AG04449 (cell line): ENCODE results near the gene FAM83G.
"Not testable (repeated sequence)": the region's sequence is repeated elsewhere in the genome, so short reads cannot be mapped to it uniquely, and the experiment has no call there.

Source experiments
- CTCF ChIA-PET: fragments of 350-600 bp; formaldehyde crosslinking; extraction: SDS; loops from one replicate; lab custom pipeline; 2021; ENCODE audit warnings: antibody characterized with exemption; lab: Yijun Ruan, JAX
- POLR2A ChIA-PET: fragments of 400-600, 350-600 bp; formaldehyde crosslinking; extraction: SDS; loops from one replicate; lab custom pipeline; 2020; ENCODE audit warnings: antibody characterized with exemption, inconsistent platforms; lab: Yijun Ruan, JAX
- DNase-seq: peaks from one replicate; pipeline ENCODE4 v3.0.0-alpha.2; 2010; ENCODE audit warnings: low read depth, low spot score
- H3K4me3 ChIP-seq: 2 replicates; pipeline ENCODE4 v1.5.1; 2011; ENCODE audit warnings: low read depth, mild to moderate bottlenecking, control low read depth, low read length
- TF ChIP-seq, protein P1 (sequence below): IDR thresholded peaks from one replicate; pipeline ENCODE4 v1.5.1; 2011; ENCODE audit warnings: mild to moderate bottlenecking, moderate library complexity, low read length, control low read depth, inconsistent platforms; ENCODE audit not compliant: insufficient read depth; ENCODE audit errors: missing control alignments

The FAM83G gene

DNA sequence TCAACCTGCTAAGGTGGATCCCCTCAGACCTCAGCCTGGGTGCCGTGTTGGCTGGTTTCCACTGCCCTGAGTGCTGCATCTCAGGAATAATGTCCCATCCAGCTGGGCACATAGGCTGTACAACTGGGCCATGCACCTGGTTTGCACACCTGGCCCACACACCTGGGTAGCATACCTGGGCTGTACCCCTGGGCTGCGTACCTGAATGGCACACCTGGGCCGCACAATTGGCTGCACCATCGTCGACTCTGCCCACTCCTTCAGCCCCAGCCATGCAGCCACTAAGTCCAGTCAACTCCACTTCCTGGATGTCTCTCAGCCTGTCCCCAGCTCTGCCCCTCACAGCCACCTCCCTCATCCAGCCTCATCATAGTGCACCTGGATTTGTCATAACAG, 44.7 kb downstream of the FAM83G start:
- CTCF ChIA-PET, result interaction anchor here (1.2 to 11.4 kb wide), 8 partner anchors 8 to 63 kb away, joined by 3 to 113 read pairs (median 18); partner anchors contain the start of gene SLC5A10
- DNase-seq, result no peak
- POLR2A ChIA-PET, result no interaction called here
- TF ChIP-seq, protein P1, sequence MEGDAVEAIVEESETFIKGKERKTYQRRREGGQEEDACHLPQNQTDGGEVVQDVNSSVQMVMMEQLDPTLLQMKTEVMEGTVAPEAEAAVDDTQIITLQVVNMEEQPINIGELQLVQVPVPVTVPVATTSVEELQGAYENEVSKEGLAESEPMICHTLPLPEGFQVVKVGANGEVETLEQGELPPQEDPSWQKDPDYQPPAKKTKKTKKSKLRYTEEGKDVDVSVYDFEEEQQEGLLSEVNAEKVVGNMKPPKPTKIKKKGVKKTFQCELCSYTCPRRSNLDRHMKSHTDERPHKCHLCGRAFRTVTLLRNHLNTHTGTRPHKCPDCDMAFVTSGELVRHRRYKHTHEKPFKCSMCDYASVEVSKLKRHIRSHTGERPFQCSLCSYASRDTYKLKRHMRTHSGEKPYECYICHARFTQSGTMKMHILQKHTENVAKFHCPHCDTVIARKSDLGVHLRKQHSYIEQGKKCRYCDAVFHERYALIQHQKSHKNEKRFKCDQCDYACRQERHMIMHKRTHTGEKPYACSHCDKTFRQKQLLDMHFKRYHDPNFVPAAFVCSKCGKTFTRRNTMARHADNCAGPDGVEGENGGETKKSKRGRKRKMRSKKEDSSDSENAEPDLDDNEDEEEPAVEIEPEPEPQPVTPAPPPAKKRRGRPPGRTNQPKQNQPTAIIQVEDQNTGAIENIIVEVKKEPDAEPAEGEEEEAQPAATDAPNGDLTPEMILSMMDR, result no peak
- H3K4me3 ChIP-seq, result no peak overlapping the region

DNA sequence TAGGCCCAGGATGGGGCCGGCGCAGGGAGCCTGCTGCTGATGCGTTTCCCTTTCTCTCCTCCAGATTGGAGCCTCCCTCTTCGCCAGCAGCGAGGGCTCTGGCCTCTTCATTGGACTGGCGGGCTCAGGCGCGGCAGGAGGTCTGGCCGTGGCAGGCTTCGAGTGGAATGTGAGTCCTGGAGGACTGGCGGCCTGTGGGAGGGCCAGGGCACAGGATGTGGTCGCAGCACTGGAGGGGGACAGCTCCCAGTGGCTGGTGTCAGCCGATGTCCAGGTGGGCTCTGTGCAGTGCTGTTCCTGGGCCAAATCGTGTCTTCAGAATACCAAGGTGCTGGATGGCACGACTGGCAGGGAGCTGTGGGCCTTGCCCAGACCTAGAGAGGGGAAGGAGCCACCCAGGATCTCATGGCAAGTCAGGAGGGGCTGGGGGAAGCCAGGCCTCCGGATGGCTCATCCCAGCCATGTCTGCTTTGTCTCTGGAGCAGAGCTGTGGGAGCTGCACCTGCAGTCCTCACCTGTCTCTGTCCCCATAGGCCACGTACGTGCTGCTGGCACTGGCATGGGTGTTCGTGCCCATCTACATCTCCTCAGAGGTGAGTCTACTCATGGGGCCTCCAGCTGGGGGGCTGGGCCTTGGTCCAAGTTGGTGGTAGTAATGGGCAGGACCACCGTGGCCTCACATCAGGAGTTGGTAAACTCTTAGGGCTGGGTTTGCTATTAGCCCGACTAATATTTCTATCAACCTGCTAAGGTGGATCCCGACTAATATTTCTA, 45.3 kb downstream of the FAM83G start:
- ChIA-PET POLR2A (interaction anchor here (0.9 kb wide), 1 partner anchor 48 kb away, joined by 3 read pairs; no protein-coding TSS in a partner anchor), CTCF (interaction anchor here (0.8 to 11.4 kb wide), 13 partner anchors 7 to 63 kb away, joined by 3 to 113 read pairs (median 5); partner anchors contain the start of gene SLC5A10)
- TF ChIP-seq, protein P1, result no peak
- H3K4me3 ChIP-seq, result no peak overlapping the region
- no peak for DNase-seq

DNA sequence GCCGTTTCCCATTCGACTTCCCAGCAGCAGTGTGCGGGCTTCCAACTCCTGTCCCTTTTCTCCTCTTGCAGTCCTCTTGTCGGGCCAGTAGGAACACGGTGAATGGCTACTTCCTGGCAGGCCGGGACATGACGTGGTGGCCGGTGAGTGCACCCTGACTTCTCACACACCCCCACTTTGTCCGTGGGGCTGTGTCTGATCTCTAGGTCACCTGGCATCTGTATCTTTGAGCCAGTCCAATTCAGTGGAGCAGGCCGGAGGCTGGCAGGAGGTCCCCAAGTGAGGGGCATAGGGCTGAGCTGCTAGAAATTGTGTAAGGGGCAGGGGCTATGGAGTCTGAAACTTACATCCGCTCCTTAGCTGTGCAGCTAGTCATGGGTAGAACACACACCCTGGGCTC, 46.0 kb downstream of the FAM83G start:
- POLR2A ChIA-PET, result interaction anchor here (0.9 kb wide), 1 partner anchor 49 kb away, joined by 3 read pairs; no protein-coding TSS in a partner anchor
- no peak overlapping the region for H3K4me3 ChIP-seq
- DNase-seq, result no peak
- TF ChIP-seq, protein P1, result no peak
- CTCF ChIA-PET, result interaction anchor here (0.6 to 11.4 kb wide), 11 partner anchors 9 to 740 kb away, joined by 3 to 113 read pairs (median 4); no protein-coding TSS in a partner anchor

DNA sequence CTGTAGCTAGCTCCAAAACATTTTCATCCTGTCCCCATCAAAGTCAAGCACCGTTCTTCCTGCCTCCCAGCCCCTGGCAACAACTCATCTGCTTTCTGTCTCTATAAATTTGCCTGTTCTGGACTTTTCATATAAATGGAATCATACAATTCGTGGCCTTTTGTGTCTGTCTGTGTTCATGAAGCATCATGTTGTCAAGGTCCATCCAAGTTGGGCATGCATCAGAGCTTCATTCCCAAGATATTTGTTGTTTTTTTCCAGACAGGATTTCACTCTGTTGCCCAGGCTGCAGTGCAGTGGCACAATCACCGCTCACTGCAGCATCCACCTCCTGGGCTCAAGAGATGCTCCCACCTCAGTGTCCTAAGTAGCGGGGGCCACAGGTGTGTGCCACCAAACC, 46.7 kb downstream of the FAM83G start:
- DNase-seq, result no peak
- POLR2A ChIA-PET, result interaction anchor here (0.9 kb wide), 1 partner anchor 50 kb away, joined by 3 read pairs; no protein-coding TSS in a partner anchor
- H3K4me3 ChIP-seq, result no peak overlapping the region
- TF ChIP-seq, protein P1, result no peak
- CTCF ChIA-PET, result interaction anchor here (0.6 to 11.4 kb wide), 7 partner anchors 9 to 739 kb away, joined by 3 to 113 read pairs (median 4); partner anchors contain the start of gene FAM83G

DNA sequence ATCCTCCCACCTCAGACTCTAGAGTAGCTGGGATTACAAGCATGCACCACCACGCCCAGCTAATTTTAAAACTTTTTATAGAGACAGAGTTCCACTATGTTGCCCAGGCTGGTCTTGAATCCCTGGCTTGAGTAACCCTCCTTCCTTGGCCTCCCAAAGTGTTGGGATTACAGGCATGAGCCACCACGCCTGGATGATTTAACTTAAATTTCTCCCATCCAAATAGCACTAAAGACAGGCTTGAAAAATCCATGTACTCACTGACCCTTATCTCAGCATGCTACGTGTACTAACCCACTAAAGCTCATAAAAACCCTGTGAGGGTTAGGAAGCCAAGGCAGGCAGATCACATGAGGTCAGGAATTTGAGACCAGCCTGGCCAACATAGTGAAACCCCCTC, 48.0 kb downstream of the FAM83G start:
- TF ChIP-seq, protein P1, result no peak
- ChIA-PET CTCF (interaction anchor here (0.9 to 1.6 kb wide), 3 partner anchors 45 to 140 kb away, joined by 3 to 4 read pairs (median 4); partner anchors contain the start of gene FAM83G), POLR2A (no interaction called here)
- DNase-seq, result no peak
- no peak overlapping the region for H3K4me3 ChIP-seq

DNA sequence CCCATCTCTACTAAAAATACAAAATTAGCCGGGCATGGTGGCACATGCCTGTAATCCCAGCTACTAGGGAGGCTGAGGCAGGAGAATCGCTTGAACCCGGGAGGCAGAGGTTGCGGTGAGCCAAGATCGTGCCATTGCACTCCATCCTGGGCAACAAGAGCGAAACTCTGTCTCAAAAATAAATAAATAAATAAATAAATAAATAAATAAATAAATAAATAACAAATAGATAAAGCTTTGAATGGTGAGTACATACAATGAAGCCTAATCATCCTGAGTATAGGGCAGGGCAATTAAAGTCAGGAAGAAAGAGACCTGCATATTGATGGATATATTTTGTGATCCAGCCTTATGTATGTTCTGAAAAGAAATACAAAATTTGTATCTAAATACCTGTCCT, 48.5 kb downstream of the FAM83G start:
- DNase-seq, POLR2A ChIA-PET: not testable (repeated sequence)
- CTCF ChIA-PET, result interaction anchor here (0.9 kb wide), 1 partner anchor 46 kb away, joined by 3 read pairs; no protein-coding TSS in a partner anchor

More for the DNA sequence above, 48.5 kb downstream of the FAM83G start:
- H3K4me3 ChIP-seq, result not testable (repeated sequence)
